CD4-positive, alpha-beta T cell treated with Interleukin-6 at 100 ng/mL for 8 hours (primary cell): Measurements from ENCODE around the gene BNIP5.

Source experiments
- DNase-seq: peaks from one replicate; pipeline ENCODE4 v3.0.0-alpha.2; 2020; ENCODE audit warnings: mixed read lengths, low spot score

Gene BNIP5

GRCh38 chr6:36266913-36267644 lies 69.6 kb downstream of the BNIP5 start:
- DNase-seq: no peak
